Panc1 (cell line): ENCODE data around the gene MUC5B. TPM values are rescaled to one million over a fixed set of nuclear protein-coding genes. Genes with fewer than 3 reads are reported as not detected.

Experiments
- ATAC-seq: fragments of 200-7000 bp; cut with Tn5 transposase; 2 replicates; pipeline ENCODE4 v1.9.1; 2020; ENCODE audit warnings: mild to moderate bottlenecking, moderate library complexity
- BruUV-seq: library from RNA; stranded (reverse); fragments of 400-500 nt; replicated peaks from 2 replicates; lab custom pipeline; 2021; lab: Mats Ljungman, UMichigan
- CTCF ChIA-PET: fragments of 300-600 bp; sonication (Branson Sonifier 250); formaldehyde crosslinking; loops from one replicate; lab custom pipeline; 2022; ENCODE audit warnings: antibody characterized with exemption; lab: Charles Lee
- POLR2A ChIA-PET: fragments of 300-600 bp; sonication (Branson Sonifier 250); formaldehyde crosslinking; loops from one replicate; lab custom pipeline; 2022; ENCODE audit warnings: antibody characterized with exemption; lab: Charles Lee
- DNase-seq: peaks from one replicate; pipeline ENCODE4 v3.0.0-alpha.2; 2010; ENCODE audit warnings: low read depth, low spot score
- H3K27ac ChIP-seq: 2 replicates; pipeline ENCODE4 v1.5.1; 2011; ENCODE audit warnings: mild to moderate bottlenecking, low read length, inconsistent platforms
- H3K27me3 ChIP-seq: fragments of 200-500 bp; sonication (Bioruptor generic); 2 replicates; pipeline ENCODE4 v1.6.0; 2014; ENCODE audit warnings: low read length, inconsistent platforms; ENCODE audit not compliant: control insufficient read depth, insufficient read depth
- H3K36me3 ChIP-seq: fragments of 200-500 bp; sonication (Bioruptor generic); 2 replicates; pipeline ENCODE4 v1.5.1; 2014; ENCODE audit warnings: inconsistent platforms, mild to moderate bottlenecking, low read length, moderate library complexity; ENCODE audit not compliant: control insufficient read depth, insufficient read depth
- H3K4me1 ChIP-seq: 2 replicates; pipeline ENCODE4 v1.5.1; 2011; ENCODE audit warnings: inconsistent platforms, mild to moderate bottlenecking, low read length, moderate library complexity; ENCODE audit not compliant: control insufficient read depth, insufficient read depth
- H3K4me3 ChIP-seq, 2 experiments: 2 replicates each; pipeline ENCODE4 v1.5.1; 2011 to 2012; ENCODE audit warnings: low read depth in 2 of 2, low read length in 2 of 2, mild to moderate bottlenecking in 2 of 2, inconsistent platforms in 1 of 2, moderate library complexity in 1 of 2
- H3K9me3 ChIP-seq: fragments of 200-500 bp; sonication (Bioruptor generic); 2 replicates; pipeline ENCODE4 v1.5.1; 2014; ENCODE audit warnings: low read depth, mild to moderate bottlenecking, inconsistent platforms, low read length, moderate library complexity; ENCODE audit not compliant: control insufficient read depth, insufficient read depth
- CTCF ChIP-seq: fragments of 450-650 bp; IDR thresholded peaks from 2 replicates; pipeline ENCODE4 v1.5.1; 2017; ENCODE audit warnings: mild to moderate bottlenecking
- POLR2AphosphoS5 ChIP-seq: IDR thresholded peaks from 2 replicates; pipeline ENCODE4 v1.6.1; 2012; ENCODE audit warnings: mild to moderate bottlenecking, low read depth, low read length, moderate library complexity
- REST ChIP-seq, 2 experiments: IDR thresholded peaks; 2 replicates each; pipeline ENCODE4 v1.6.1; 2011 to 2012; ENCODE audit warnings: low read depth in 2 of 2, control low read depth in 1 of 2, low read length in 1 of 2, mild to moderate bottlenecking in 1 of 2, moderate library complexity in 1 of 2; ENCODE audit not compliant: insufficient read depth in 1 of 2
- SIN3A ChIP-seq: IDR thresholded peaks from 2 replicates; pipeline ENCODE4 v1.6.1; 2012; ENCODE audit warnings: low read depth, mild to moderate bottlenecking, low read length, moderate library complexity, borderline replicate concordance; ENCODE audit not compliant: insufficient read depth
- TCF7L2 ChIP-seq: IDR thresholded peaks from 2 replicates; pipeline ENCODE4 v1.6.1; 2011; ENCODE audit warnings: mild to moderate bottlenecking, low read depth, low read length, inconsistent platforms
- in situ Hi-C: cut with HindIII; loops from 2 replicates; pipeline ENCODE4 v1.10.0; 2016; ENCODE audit warnings: low sequenced_read_pairs, low pct_unique_long_range_greater_than_20kb
- intact Hi-C: fragments of 100-400 bp; cut with micrococcal nuclease; formaldehyde crosslinking; loops from one replicate; pipeline ENCODE4 v1.10.0; 2022; ENCODE audit not compliant: unreplicated experiment
- total RNA-seq: library from RNA; stranded (reverse); gene quantifications from one replicate; pipeline ENCODE4 v1.2.1, GENCODE V29; 2021; ENCODE audit not compliant: unreplicated experiment

Gene MUC5B
- total RNA-seq, 1 experiment from 2014 or later: 1.2 TPM

GRCh38 chr11:1205987-1206331 is 16.9 kb upstream of the MUC5B start:
- in situ Hi-C loops (no loop called here), intact Hi-C loops (loop anchor here (10.0 kb wide), 1 partner anchor 309 kb away; no protein-coding TSS in a partner anchor)
- H3K4me3 ChIP-seq: no peak overlapping the region
- no peaks in the 10 kb centered on the region for H3K27me3 ChIP-seq
- no peak overlapping the region for H3K27ac ChIP-seq
- DNase-seq: no peak
- TF ChIP-seq CTCF (no peak), TCF7L2 (no peak)
- no peak for ATAC-seq
- ChIA-PET CTCF (no interaction called here), POLR2A (no interaction called here)
- no TSS peak for BruUV-seq
- peaks cover 7% of the 10 kb centered on the region; the same call in 1 of the 2 replicates for H3K9me3 ChIP-seq
- no peaks in the 10 kb centered on the region for H3K36me3 ChIP-seq
- peaks cover 18% of the 10 kb centered on the region for H3K4me1 ChIP-seq

DNA sequence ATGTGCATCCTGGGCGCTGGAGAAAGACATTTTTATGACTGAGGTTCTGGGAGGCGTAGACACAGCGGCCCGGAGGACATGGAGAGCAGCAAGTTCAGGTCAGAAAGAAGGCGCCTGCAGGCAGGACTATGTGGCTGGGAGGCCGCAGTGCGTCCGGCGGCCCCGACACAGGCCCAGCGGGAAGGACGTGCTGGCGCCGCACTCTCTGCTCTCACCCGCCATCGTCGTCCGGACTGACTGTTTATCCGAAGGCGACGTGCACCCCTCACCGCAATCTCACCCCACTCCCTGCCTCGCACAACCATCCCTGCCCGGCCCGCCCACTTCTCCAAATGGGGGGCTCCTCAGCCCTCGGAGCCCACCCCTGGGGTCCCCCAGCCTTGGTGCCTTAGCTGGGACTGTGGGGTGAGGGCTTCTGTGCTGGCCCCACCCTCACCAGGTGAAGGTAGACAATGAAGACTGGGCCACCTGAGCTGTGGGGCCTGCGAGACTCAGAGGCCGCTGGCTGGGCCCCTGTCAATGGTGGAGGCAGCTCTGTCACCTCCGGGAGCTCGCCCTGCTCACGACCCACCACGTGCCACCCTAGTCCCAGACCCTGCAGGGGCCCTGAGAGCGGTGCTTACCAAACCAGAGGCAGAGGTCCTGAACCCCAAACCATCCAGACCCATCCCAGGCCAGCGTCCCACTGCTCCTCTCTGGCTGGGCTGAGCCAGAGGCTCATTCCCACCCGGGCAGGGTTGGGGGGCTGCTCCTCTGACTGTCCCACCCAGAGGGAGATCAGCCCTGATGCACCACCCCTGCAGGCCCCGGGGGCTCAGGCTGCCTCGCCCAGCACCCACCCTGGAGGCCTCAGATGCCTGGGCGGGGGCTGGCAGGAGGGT is 16.2 kb upstream of the MUC5B start:
- H3K36me3 ChIP-seq: no peaks in the 10 kb centered on the region
- peaks cover 13% of the 10 kb centered on the region; the same call in 1 of the 2 replicates for H3K9me3 ChIP-seq
- DNase-seq (no peak), ATAC-seq (no peak)
- no peak overlapping the region for H3K4me3 ChIP-seq
- no peaks in the 10 kb centered on the region; the same call in 1 of the 2 replicates for H3K27me3 ChIP-seq
- no TSS peak for BruUV-seq
- no peak for TF ChIP-seq REST (IDR thresholded peaks at IDR 0.05; ENCODE audit: insufficient read depth in 1 of 2, low read depth in 2 of 2, low read length in 1 of 2)
- no peak for TF ChIP-seq POLR2AphosphoS5
- no peak for TF ChIP-seq TCF7L2
- no peak for TF ChIP-seq SIN3A
- no peak for TF ChIP-seq CTCF
- peaks cover 18% of the 10 kb centered on the region for H3K4me1 ChIP-seq
- in situ Hi-C loops: no loop called here
- H3K27ac ChIP-seq: no peak overlapping the region
- CTCF ChIA-PET: no interaction called here
- intact Hi-C loops: loop anchor here (10.0 kb wide), 1 partner anchor 308 kb away; no protein-coding TSS in a partner anchor
- POLR2A ChIA-PET: no interaction called here
